ENCODE measurements around the gene TMEM134.

TMEM134 gene

GRCh38 chr11:67423891-67424613 lies 45.0 kb downstream of the TMEM134 start:
- no peak for DNase-seq (ENCODE audit: low read depth)
- no peak for TF ChIP-seq CTCF (IDR thresholded peaks at IDR 0.05; ENCODE audit: control insufficient read depth, extremely low read depth, insufficient read depth)
- no peak overlapping the region for H3K4me3 ChIP-seq (ENCODE audit: low read depth, low read length)

- TF ChIP-seq CTCF (IDR thresholded peaks at IDR 0.05; ENCODE audit: control insufficient read depth, extremely low read depth, insufficient read depth) = no peak
- no peak overlapping the region for H3K4me3 ChIP-seq (ENCODE audit: low read depth, low read length)
- no peak for DNase-seq (ENCODE audit: low read depth)
Observed at GRCh38 chr11:67423466-67423865, 45.6 kb downstream of the TMEM134 start.

GRCh38 chr11:67422891-67423290 lies 46.2 kb downstream of the TMEM134 start:
- no peak overlapping the region for H3K4me3 ChIP-seq (ENCODE audit: low read depth, low read length)
- DNase-seq (ENCODE audit: low read depth) = no peak
- TF ChIP-seq CTCF (IDR thresholded peaks at IDR 0.05; ENCODE audit: control insufficient read depth, extremely low read depth, insufficient read depth) = no peak

- TF ChIP-seq CTCF (IDR thresholded peaks at IDR 0.05; ENCODE audit: control insufficient read depth, extremely low read depth, insufficient read depth) = peak; percentile 19; the same call in 1 of the 2 replicates
- peak overlapping the region; percentile 35 for H3K4me3 ChIP-seq (ENCODE audit: low read depth, low read length)
- no peak for DNase-seq (ENCODE audit: low read depth)
Observed at GRCh38 chr11:67421430-67422031, 47.5 kb downstream of the TMEM134 start.

- peak; percentile 50 for DNase-seq (ENCODE audit: low read depth)
- no peak for TF ChIP-seq CTCF (IDR thresholded peaks at IDR 0.05; ENCODE audit: control insufficient read depth, extremely low read depth, insufficient read depth)
- H3K4me3 ChIP-seq (ENCODE audit: low read depth, low read length) = peak overlapping the region; percentile 51
Observed at GRCh38 chr11:67420646-67421429, 48.2 kb downstream of the TMEM134 start.

- H3K4me3 ChIP-seq (ENCODE audit: low read depth, low read length) = peak overlapping the region; percentile 51
- TF ChIP-seq CTCF (IDR thresholded peaks at IDR 0.05; ENCODE audit: control insufficient read depth, extremely low read depth, insufficient read depth) = no peak
- no peak for DNase-seq (ENCODE audit: low read depth)
Observed at GRCh38 chr11:67420147-67420645, 48.9 kb downstream of the TMEM134 start.

All from LNCaP clone FGC (cell line).